IPS-15b (cell line): Measurements from ENCODE around the gene ZC3H14.

ENCODE experiments used
- H3K27me3 ChIP-seq: one replicate; pipeline ENCODE4 v1.6.1; 2013; ENCODE audit warnings: low read length; ENCODE audit not compliant: control insufficient read depth, insufficient read depth
- H3K36me3 ChIP-seq: one replicate; pipeline ENCODE4 v1.6.1; 2013; ENCODE audit warnings: low read length; ENCODE audit not compliant: control insufficient read depth, insufficient read depth
- H3K4me1 ChIP-seq: one replicate; pipeline ENCODE4 v1.6.1; 2013; ENCODE audit warnings: mild to moderate bottlenecking, low read length; ENCODE audit not compliant: control insufficient read depth, insufficient read depth
- H3K4me3 ChIP-seq: one replicate; pipeline ENCODE4 v1.5.1; 2013; ENCODE audit warnings: low read depth, low read length
- H3K9ac ChIP-seq: one replicate; pipeline ENCODE4 v1.6.1; 2013; ENCODE audit warnings: low read depth, mild to moderate bottlenecking, low read length
- H3K9me3 ChIP-seq: one replicate; pipeline ENCODE4 v1.6.1; 2013; ENCODE audit warnings: mild to moderate bottlenecking, low read length; ENCODE audit not compliant: control insufficient read depth, insufficient read depth

Gene ZC3H14

DNA sequence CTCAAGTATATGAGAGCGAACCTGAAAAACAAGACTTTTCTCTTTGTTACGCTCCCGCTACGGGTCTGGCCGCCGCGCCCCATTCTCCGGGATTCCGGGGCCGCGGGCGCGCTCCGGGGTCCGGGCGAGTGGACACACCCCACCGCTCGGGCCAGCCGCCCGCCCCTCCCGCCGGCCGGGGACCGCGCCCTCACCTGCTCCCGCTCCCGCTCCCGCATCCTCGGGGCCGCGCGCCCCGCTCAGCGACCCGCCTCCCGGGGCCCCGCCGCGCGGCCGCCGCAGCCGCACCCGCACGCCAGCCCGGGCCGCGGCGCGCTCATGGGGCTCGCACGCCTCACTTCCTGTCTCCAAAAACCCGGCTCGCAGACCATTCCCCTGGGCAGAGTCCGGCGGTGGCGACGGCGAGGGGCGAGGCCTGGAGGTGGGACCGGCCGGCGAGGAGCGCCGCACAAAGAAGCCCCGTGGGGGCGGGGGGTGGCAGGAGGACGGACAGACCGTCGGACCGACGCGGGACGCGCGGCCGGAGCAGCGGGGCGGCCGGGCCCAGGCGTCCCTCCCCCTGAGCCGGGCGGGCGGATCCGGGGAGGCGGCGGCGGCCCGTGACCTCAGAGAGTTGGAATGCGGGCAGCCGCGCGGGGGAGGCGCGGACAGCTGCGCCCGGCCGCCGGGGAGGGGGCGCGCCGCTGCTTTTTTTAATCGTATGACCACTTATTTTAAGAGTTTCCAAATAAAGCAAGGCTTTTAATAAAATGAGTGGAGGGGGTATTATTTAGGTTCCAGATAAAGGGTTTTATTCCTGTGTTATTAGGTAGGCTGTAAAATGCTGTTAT is 8.2 kb upstream of the ZC3H14 start, which contains the start of gene PTPN21:
PTPN21 (minus strand) TSS at position 551 of the 830 bp plus-strand sequence. CDS start 4,590 bp downstream, outside the sequence.
- H3K9ac ChIP-seq: peak within 1 kb of the TSS; percentile 74
- H3K27me3 ChIP-seq: peaks cover 15% of the 10 kb centered on the region
- no peaks in the 10 kb centered on the region for H3K9me3 ChIP-seq
- H3K4me3 ChIP-seq: peak within 1 kb of the TSS; percentile 75
- H3K4me1 ChIP-seq: no peaks in the 10 kb centered on the region
- H3K36me3 ChIP-seq: no peaks in the 10 kb centered on the region

- Histone ChIP-seq H3K9me3 (no peaks in the 10 kb centered on the region), H3K9ac (no peak overlapping the region), H3K4me3 (no peak overlapping the region), H3K27me3 (peaks cover 15% of the 10 kb centered on the region), H3K4me1 (no peaks in the 10 kb centered on the region), H3K36me3 (no peaks in the 10 kb centered on the region)
These were observed 6.3 kb upstream of the ZC3H14 start for GRCh38 chr14:88556581-88556980.

DNA sequence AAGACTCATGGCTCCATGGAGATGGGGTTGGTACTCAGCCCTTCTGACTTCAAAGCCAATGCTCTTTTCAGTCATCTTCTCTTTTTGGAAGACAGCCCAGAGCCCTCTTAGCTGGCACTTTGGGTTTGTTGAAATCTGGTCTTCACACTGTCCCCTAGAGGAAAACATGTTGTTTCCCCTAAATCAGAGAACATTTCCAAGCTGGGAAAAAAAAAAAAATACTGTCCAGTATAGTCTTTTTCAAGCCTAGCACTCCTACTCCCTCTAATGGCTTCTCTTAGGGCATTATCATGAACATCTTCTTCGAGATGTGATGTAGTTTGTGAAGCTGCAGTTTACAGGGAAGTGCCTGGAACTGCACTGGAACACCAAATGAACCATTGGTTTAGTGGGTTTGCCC is 3.0 kb upstream of the ZC3H14 start:
- Histone ChIP-seq H3K27me3 (no peaks in the 10 kb centered on the region), H3K36me3 (no peaks in the 10 kb centered on the region), H3K4me3 (no peak overlapping the region), H3K9me3 (no peaks in the 10 kb centered on the region), H3K4me1 (peaks cover 11% of the 10 kb centered on the region), H3K9ac (no peak overlapping the region)

DNA sequence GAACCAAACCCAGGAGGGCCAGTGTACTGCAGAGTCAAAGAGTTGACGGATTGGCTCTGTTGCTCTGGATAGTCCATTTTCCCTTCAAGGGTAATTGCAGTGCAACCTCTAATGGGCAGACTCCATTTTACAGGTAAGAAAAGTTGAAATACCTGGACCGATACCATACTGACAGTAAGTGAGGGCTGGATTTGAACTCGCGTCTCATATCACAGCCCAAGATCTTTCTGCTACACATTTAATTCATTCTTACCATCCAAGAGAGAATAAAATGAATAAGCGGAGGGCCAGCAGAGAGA is 356 bp upstream of the ZC3H14 start:
- Histone ChIP-seq H3K9me3 (no peaks in the 10 kb centered on the region), H3K4me3 (peak overlapping the region; percentile 82), H3K9ac (peak overlapping the region; percentile 38), H3K27me3 (no peaks in the 10 kb centered on the region), H3K4me1 (peaks cover 11% of the 10 kb centered on the region), H3K36me3 (no peaks in the 10 kb centered on the region)

GRCh38 chr14:88563845-88564244 is 1.0 kb downstream of the ZC3H14 start:
- H3K4me3 ChIP-seq: peak overlapping the region; percentile 82
- H3K4me1 ChIP-seq: peaks cover 11% of the 10 kb centered on the region
- peaks cover 7% of the 10 kb centered on the region for H3K36me3 ChIP-seq
- H3K27me3 ChIP-seq: no peaks in the 10 kb centered on the region
- peak overlapping the region; percentile 63 for H3K9ac ChIP-seq
- no peaks in the 10 kb centered on the region for H3K9me3 ChIP-seq

DNA sequence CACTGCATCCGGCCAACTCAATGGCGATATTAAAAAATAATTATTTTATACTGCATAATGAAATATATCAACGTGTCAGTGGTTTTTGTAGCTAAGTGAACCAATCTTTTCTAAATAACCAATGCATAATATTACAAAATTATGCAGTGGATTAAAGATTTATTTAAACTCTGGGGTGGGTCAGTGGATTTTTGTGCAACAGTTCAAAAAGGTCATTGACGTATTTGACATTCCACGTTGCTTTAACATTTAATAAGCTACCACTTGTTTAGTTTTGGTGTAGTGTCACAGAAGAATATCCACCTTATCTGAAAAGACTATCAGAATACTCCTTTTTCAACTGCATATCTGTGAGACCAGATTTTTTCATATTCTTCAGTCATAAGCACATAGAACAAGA is 2.6 kb downstream of the ZC3H14 start:
- no peaks in the 10 kb centered on the region for H3K9me3 ChIP-seq
- H3K9ac ChIP-seq: no peak overlapping the region
- H3K27me3 ChIP-seq: no peaks in the 10 kb centered on the region
- no peak overlapping the region for H3K4me3 ChIP-seq
- H3K4me1 ChIP-seq: peaks cover 11% of the 10 kb centered on the region
- peaks cover 7% of the 10 kb centered on the region for H3K36me3 ChIP-seq

DNA sequence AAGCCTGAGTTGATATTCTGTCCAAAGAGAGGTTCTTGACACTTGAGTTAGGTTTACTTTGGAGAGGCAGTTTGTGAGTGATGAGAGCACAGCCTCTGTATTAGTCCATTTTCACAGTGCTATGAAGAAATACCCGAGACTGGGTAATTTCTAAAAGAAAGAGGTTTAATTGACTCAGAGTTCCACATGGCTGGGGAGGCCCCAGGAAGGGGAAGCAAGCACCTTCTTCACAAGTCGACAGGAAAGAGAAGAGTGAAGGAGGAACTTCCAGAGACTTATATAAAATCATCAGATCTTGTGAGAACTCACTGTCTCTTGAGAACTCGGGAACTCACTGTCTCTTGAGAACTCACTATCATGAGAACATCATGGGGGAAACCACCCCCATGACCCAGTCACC is 5.4 kb downstream of the ZC3H14 start:
- Histone ChIP-seq H3K27me3 (no peaks in the 10 kb centered on the region), H3K4me1 (peaks cover 5% of the 10 kb centered on the region), H3K9ac (no peak overlapping the region), H3K4me3 (no peak overlapping the region), H3K9me3 (no peaks in the 10 kb centered on the region), H3K36me3 (peaks cover 18% of the 10 kb centered on the region)

- Histone ChIP-seq H3K9ac (no peak overlapping the region), H3K36me3 (peaks cover 29% of the 10 kb centered on the region), H3K4me1 (no peaks in the 10 kb centered on the region), H3K9me3 (no peaks in the 10 kb centered on the region), H3K27me3 (no peaks in the 10 kb centered on the region), H3K4me3 (no peak overlapping the region)
These were observed 9.3 kb downstream of the ZC3H14 start for GRCh38 chr14:88572117-88572516.

DNA sequence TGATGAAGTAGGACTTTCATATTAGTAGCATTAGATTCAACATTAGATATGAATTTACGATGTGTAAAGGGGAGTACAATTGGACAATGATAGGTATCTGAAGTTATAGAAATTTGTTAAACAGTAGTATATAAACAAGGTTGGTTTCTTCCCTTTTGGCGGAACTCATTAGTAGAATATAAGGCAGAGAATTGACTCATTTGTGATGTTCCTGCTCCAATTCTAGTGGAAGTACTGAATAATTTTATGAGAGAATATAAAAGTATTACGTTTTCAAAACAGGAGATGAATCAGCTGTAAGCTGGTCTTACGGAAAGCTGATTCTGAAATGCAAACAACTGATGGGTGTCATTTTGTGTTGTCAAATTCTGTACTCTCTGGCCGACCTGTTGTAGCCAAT is 13.4 kb downstream of the ZC3H14 start:
- H3K9me3 ChIP-seq: no peaks in the 10 kb centered on the region
- no peak overlapping the region for H3K9ac ChIP-seq
- peaks cover 28% of the 10 kb centered on the region for H3K36me3 ChIP-seq
- H3K27me3 ChIP-seq: no peaks in the 10 kb centered on the region
- H3K4me3 ChIP-seq: no peak overlapping the region
- no peaks in the 10 kb centered on the region for H3K4me1 ChIP-seq

GRCh38 chr14:88584451-88584850 is 21.6 kb downstream of the ZC3H14 start:
- Histone ChIP-seq H3K9me3 (no peaks in the 10 kb centered on the region), H3K4me1 (no peaks in the 10 kb centered on the region), H3K36me3 (no peaks in the 10 kb centered on the region), H3K27me3 (no peaks in the 10 kb centered on the region), H3K4me3 (no peak overlapping the region), H3K9ac (no peak overlapping the region)

DNA sequence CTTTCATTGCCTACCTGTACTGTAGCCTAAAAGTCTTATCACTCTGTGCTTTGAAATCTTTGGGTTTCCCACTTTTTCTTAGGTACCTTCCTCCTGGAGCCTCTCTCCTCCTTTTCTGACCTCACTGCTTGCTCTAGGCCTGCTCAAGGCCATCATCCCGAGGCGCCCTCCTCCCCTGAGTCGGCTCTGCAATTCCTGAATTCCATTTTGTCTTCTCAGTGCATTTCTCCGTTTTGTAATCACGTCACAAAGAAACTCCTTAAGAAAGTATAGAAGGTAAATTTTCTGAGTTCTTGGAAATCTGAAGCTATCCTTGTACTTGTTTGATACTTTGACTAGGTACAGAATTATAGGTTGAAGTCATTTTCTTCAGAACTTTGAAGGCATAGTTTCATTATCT is 25.2 kb downstream of the ZC3H14 start:
- Histone ChIP-seq H3K36me3 (peaks cover 7% of the 10 kb centered on the region), H3K4me1 (no peaks in the 10 kb centered on the region), H3K9ac (no peak overlapping the region), H3K27me3 (no peaks in the 10 kb centered on the region), H3K9me3 (no peaks in the 10 kb centered on the region), H3K4me3 (no peak overlapping the region)

DNA sequence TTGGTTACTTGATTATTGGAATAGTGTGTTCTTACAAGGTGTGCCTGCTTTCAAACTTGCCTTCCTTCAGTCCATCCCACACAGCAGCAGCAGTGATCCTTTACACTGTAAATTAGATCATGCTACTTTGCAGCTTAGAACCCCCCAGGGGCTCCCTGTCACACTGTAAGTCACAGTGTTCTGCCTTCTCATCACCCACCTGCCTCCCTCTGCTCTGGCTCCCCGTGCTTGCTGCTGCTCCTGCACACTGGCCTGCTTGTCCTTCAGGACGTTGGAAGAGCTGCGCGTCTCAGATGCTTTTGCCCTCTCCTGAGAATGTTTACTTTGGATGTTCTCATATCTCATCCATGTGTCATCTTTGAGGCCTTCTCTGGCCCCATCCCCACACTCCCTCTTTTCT is 27.3 kb downstream of the ZC3H14 start:
- Histone ChIP-seq H3K36me3 (peaks cover 7% of the 10 kb centered on the region), H3K27me3 (no peaks in the 10 kb centered on the region)

More for the DNA sequence above, 27.3 kb downstream of the ZC3H14 start:
- no peaks in the 10 kb centered on the region for H3K4me1 ChIP-seq
- no peaks in the 10 kb centered on the region for H3K9me3 ChIP-seq
- no peak overlapping the region for H3K9ac ChIP-seq
- H3K4me3 ChIP-seq: no peak overlapping the region
